Measurements from ENCODE around the gene GPX8.

GPX8 gene

GRCh38 chr5:55149308-55149795, 10.6 kb upstream of the GPX8 start:
- in situ Hi-C loops (cut with HindIII; ENCODE audit: low sequenced_read_pairs), result loop anchor here (25.0 kb wide), 1 partner anchor 212 kb away; no protein-coding TSS in a partner anchor
- no peak for DNase-seq (ENCODE audit: low read depth)
- H3K4me3 ChIP-seq (ENCODE audit: low read depth, low read length), result no peak overlapping the region
- TF ChIP-seq CTCF (IDR thresholded peaks at IDR 0.05; ENCODE audit: low read depth, low read length, missing control alignments), result no peak

DNA sequence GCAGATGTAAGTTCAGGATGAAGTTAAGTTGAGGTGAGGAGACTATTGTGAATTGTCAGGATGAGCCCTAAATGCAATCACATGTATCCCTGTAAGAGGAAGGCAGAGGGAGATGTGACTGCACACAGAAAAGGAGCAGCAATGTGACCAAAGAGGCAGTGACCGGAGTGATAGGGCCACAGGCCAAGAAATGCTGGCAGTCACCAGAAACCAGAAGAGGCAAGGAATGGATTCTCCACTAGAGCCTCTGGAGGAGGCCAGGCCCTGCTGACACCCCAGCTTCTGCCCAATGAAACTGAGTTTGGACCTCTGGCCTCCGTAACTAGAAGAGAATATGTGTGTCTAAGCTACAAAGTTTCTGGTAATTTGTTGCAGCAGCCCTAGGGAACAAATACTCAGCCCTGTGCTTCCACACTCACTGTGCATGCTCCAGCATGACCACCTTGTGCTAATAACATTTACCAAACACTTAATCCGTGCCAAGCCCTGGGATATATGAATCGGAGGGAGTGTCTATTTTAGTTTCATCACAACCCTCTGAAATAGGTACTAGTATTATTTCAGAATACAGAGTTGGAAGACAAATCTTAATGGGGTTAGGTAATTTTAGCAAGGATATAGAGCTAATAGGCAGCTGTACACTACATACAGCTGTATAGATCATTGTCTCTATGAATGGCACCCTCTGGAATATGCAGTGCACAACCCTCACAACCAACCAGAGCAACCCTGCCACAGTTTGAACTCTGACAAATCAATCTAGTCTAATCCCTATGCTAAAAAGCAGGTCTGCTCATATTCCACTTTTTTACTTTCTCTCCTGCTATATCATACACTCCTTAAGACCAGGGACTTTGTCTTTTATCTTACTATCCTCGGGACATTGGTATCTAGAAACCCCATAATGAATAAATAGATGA, 7.8 kb upstream of the GPX8 start:
- H3K4me3 ChIP-seq (ENCODE audit: low read depth, low read length), result no peak overlapping the region
- TF ChIP-seq CTCF (IDR thresholded peaks at IDR 0.05; ENCODE audit: low read depth, low read length, missing control alignments), result no peak
- in situ Hi-C loops (cut with HindIII; ENCODE audit: low sequenced_read_pairs), result no loop called here
- DNase-seq (ENCODE audit: low read depth), result peak; percentile 69

DNA sequence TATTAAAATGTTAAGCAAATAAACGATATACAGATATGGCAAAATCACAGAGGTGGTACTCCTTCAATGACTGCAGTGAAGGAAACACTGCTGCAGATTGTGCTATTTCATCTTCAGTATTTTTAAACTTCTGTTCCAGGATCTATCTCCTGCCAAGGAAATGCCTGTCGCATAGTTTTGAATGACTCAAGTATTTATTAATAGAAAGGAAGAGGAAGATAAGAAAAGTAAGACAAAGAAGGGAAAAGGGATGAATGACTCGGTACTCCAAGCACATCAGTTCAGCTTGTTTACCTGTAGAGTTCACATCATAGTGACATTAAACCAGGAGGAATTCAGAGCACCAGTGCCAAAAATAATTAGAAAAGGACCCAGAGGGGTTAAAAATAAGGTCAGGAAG, 5.1 kb upstream of the GPX8 start:
- no peak for TF ChIP-seq CTCF (IDR thresholded peaks at IDR 0.05; ENCODE audit: low read depth, low read length, missing control alignments)
- no peak for DNase-seq (ENCODE audit: low read depth)
- H3K4me3 ChIP-seq (ENCODE audit: low read depth, low read length), result no peak overlapping the region
- in situ Hi-C loops (cut with HindIII; ENCODE audit: low sequenced_read_pairs), result no loop called here

DNA sequence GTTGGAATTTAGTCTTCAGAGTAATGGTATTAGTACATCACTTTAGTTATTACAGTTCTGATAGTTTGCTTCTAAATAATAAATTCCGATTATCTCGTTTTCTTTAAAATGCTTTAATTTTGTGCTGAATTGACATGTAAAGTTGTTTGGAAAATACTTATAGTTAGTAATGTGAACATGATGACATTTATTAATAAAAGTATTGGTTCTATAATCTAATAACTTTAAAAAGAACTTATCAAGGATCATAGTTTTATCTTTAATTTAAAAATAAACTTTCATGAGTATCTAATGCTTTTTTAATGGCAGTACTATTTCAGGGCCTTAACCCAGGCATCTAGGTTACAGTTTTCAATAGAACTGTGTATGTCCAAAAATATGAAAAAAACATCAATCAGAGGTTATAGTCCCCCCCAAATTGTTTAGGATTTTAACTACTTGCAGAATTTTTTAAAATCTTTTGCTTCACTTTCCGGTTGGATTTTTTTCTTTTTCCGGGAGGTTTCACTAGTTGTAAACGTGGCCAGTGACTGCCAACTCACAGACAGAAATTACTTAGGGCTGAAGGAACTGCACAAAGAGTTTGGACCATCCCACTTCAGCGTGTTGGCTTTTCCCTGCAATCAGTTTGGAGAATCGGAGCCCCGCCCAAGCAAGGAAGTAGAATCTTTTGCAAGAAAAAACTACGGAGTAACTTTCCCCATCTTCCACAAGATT, 680 bp downstream of the GPX8 start:
- DNase-seq (ENCODE audit: low read depth), result peak; percentile 92
- no peak for TF ChIP-seq CTCF (IDR thresholded peaks at IDR 0.05; ENCODE audit: low read depth, low read length, missing control alignments)
- peak overlapping the region; percentile 60 for H3K4me3 ChIP-seq (ENCODE audit: low read depth, low read length)
- in situ Hi-C loops (cut with HindIII; ENCODE audit: low sequenced_read_pairs), result no loop called here

DNA sequence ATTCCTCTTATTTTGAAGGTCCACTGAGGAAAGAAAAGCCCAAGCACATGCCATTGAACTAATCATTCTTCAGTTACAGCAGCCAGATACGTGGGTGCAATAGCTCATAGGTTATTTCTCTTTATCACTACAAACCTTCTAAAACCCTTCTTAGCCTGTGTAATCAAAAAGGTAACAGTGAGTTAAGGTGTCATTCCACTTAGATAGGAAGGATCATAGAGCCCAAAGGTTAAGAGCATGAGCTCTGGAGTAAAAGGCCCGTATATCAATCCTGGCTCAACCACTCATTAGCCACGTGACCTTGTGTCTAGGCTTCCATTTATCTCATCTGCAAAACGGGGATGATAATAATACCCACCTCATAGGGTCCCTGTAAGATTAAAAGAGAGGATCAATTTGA, 2.7 kb downstream of the GPX8 start:
- no peak for TF ChIP-seq CTCF (IDR thresholded peaks at IDR 0.05; ENCODE audit: low read depth, low read length, missing control alignments)
- no peak overlapping the region for H3K4me3 ChIP-seq (ENCODE audit: low read depth, low read length)
- no peak for DNase-seq (ENCODE audit: low read depth)
- in situ Hi-C loops (cut with HindIII; ENCODE audit: low sequenced_read_pairs), result no loop called here

DNA sequence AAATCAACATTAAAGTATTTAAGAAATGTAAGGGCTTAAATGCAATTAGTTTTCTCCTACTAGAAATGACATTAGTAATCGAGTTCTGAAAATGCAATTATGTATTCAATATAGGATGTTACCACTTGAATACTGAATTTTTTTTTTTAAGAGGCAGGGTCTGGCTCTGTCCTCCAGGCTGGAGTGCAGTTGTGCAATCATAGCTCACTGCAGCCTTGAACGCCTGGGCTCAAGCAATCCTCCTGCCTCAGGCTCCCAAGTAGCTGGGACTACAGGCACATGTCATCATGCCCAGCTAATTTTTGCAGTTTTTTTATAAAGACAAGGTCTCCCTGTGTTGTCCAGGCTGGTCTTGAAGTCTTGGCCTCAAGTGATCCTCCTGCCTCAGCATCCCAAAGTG, 11.5 kb downstream of the GPX8 start:
- H3K4me3 ChIP-seq (ENCODE audit: low read depth, low read length), result no peak overlapping the region
- TF ChIP-seq CTCF (IDR thresholded peaks at IDR 0.05; ENCODE audit: low read depth, low read length, missing control alignments), result no peak
- no peak for DNase-seq (ENCODE audit: low read depth)
- in situ Hi-C loops (cut with HindIII; ENCODE audit: low sequenced_read_pairs), result no loop called here

Measured in astrocyte of the cerebellum (primary cell).